A673 (cell line): Measurements from ENCODE around the gene BCAR3. TPM values are rescaled to one million over a fixed set of nuclear protein-coding genes. Genes with fewer than 3 reads are reported as not detected.

Experiments used
- BruUV-seq: library from RNA; stranded (reverse); fragments of 400-500 nt; replicated peaks from 2 replicates; lab custom pipeline; 2021; lab: Mats Ljungman, UMichigan
- CTCF ChIA-PET: fragments of 300-600 bp; sonication (Branson Sonifier 250); formaldehyde crosslinking; loops from one replicate; lab custom pipeline; 2022; ENCODE audit warnings: antibody characterized with exemption; lab: Charles Lee
- POLR2A ChIA-PET: fragments of 300-600 bp; sonication (Branson Sonifier 250); formaldehyde crosslinking; loops from one replicate; lab custom pipeline; 2022; ENCODE audit warnings: antibody characterized with exemption; ENCODE audit not compliant: low non-redundant PET; lab: Charles Lee
- DNase-seq: peaks from one replicate; pipeline ENCODE4 v3.0.0-alpha.2; 2015; ENCODE audit warnings: low spot score
- H3K27ac ChIP-seq: fragments of 200-600 bp; sonication (generic); 2 replicates; pipeline ENCODE4 v1.5.1; 2016; ENCODE audit warnings: mixed run types, low read depth, mild to moderate bottlenecking, mixed read lengths, antibody characterized with exemption, low read length; ENCODE audit not compliant: poor library complexity, severe bottlenecking
- H3K27me3 ChIP-seq: fragments of 200-600 bp; sonication (generic); replicated peaks from 2 replicates; pipeline ENCODE4 v1.6.1; 2017; ENCODE audit warnings: mixed run types, low read depth, mild to moderate bottlenecking, mixed read lengths, antibody characterized with exemption, low read length; ENCODE audit not compliant: insufficient read depth, poor library complexity
- H3K36me3 ChIP-seq: fragments of 200-600 bp; sonication (generic); 2 replicates; pipeline ENCODE4 v1.6.1; 2016; ENCODE audit warnings: mixed run types, mild to moderate bottlenecking, mixed read lengths, antibody characterized with exemption, low read length; ENCODE audit not compliant: insufficient read depth, poor library complexity, severe bottlenecking
- H3K4me1 ChIP-seq: fragments of 200-600 bp; sonication (generic); 2 replicates; pipeline ENCODE4 v1.6.1; 2017; ENCODE audit warnings: mixed run types, mild to moderate bottlenecking, mixed read lengths, antibody characterized with exemption, low read length; ENCODE audit not compliant: insufficient read depth, poor library complexity, severe bottlenecking
- H3K4me3 ChIP-seq: fragments of 200-600 bp; sonication (generic); 2 replicates; pipeline ENCODE4 v1.5.1; 2016; ENCODE audit warnings: low read depth, mixed run types, mild to moderate bottlenecking, mixed read lengths, low read length; ENCODE audit not compliant: poor library complexity, severe bottlenecking
- H3K9me3 ChIP-seq: fragments of 200-600 bp; sonication (generic); 2 replicates; pipeline ENCODE4 v1.6.1; 2016; ENCODE audit warnings: mixed run types, low read depth, mild to moderate bottlenecking, mixed read lengths, antibody characterized with exemption, low read length; ENCODE audit not compliant: poor library complexity, severe bottlenecking
- EZH2 ChIP-seq: fragments of 200-600 bp; sonication (generic); IDR thresholded peaks from 2 replicates; pipeline ENCODE4 v1.6.1; 2017; ENCODE audit warnings: borderline replicate concordance, low read depth, mild to moderate bottlenecking, mixed read lengths, antibody characterized with exemption, low read length; ENCODE audit not compliant: poor library complexity, severe bottlenecking
- intact Hi-C: fragments of 100-400 bp; cut with micrococcal nuclease; formaldehyde crosslinking; loops from one replicate; pipeline ENCODE4 v1.10.0; 2022; ENCODE audit not compliant: unreplicated experiment
- total RNA-seq: library from RNA; stranded (reverse); gene quantifications from 2 replicates; pipeline ENCODE4 v1.2.3, GENCODE V29; 2021
- TF ChIP-seq, protein P1 (sequence below): fragments of 300-800, 200-600 bp; sonication (generic); conservative IDR thresholded peaks from 2 replicates; pipeline ENCODE4 v1.5.1; 2017; ENCODE audit warnings: low read depth, mild to moderate bottlenecking, antibody characterized with exemption, low read length, moderate library complexity, mixed read lengths

The BCAR3 gene
- total RNA-seq, 1 experiment from 2014 or later: 0.90 TPM

DNA sequence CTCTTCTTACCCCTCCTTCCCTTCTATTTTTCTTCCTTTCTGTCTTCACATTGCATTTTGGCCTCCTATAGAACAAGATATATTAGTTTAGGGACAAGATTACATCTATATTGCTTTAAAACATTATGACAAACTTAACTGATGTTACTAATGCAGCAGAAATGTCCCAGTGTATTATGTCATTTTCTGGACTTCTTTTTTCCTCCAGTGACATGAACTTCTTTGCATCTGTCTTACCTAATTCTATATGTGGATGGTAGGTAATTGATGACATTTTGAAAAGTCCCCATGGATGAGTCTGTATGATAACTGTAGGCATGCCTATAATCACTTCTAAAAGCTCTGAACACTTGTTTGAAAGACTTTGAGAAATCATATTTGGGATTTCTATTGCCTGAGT lies 144.2 kb downstream of the BCAR3 start:
- Histone ChIP-seq H3K36me3 (peaks cover 7% of the 10 kb centered on the region), H3K27me3 (no peaks in the 10 kb centered on the region), H3K4me3 (no peak overlapping the region), H3K4me1 (peaks cover 15% of the 10 kb centered on the region), H3K9me3 (no peaks in the 10 kb centered on the region), H3K27ac (no peak overlapping the region)
- ChIA-PET CTCF (no interaction called here), POLR2A (no interaction called here)
- intact Hi-C loops: no loop called here
- no peak for TF ChIP-seq EZH2
- TF ChIP-seq, protein P1, sequence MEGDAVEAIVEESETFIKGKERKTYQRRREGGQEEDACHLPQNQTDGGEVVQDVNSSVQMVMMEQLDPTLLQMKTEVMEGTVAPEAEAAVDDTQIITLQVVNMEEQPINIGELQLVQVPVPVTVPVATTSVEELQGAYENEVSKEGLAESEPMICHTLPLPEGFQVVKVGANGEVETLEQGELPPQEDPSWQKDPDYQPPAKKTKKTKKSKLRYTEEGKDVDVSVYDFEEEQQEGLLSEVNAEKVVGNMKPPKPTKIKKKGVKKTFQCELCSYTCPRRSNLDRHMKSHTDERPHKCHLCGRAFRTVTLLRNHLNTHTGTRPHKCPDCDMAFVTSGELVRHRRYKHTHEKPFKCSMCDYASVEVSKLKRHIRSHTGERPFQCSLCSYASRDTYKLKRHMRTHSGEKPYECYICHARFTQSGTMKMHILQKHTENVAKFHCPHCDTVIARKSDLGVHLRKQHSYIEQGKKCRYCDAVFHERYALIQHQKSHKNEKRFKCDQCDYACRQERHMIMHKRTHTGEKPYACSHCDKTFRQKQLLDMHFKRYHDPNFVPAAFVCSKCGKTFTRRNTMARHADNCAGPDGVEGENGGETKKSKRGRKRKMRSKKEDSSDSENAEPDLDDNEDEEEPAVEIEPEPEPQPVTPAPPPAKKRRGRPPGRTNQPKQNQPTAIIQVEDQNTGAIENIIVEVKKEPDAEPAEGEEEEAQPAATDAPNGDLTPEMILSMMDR: no peak
- no TSS peak for BruUV-seq
- no peak for DNase-seq

DNA sequence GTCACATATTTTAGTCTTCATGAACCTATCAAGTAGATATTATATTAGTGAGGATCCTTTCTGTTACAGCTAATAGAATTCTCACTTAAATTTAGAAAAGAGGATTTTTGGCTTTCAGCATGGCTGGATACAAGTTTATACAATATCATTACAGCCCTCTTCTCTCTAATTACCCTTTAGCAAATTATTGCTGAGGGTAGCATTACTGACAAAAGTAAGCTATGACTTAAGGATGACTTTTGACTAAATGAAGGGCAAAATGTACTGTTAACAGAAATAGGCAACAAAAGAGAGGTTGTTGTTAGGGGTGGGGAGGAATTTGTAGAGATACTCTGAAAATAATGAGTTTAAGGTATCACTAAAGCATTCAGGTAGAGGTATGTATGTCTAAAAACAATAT lies 148.0 kb downstream of the BCAR3 start:
- ChIA-PET POLR2A (no interaction called here), CTCF (no interaction called here)
- peaks cover 17% of the 10 kb centered on the region for H3K36me3 ChIP-seq

GRCh38 chr1:93532780-93533378 lies 148.8 kb downstream of the BCAR3 start:
- CTCF ChIA-PET: no interaction called here
- POLR2A ChIA-PET: no interaction called here
- intact Hi-C loops: no loop called here
- Histone ChIP-seq H3K27ac (no peak overlapping the region), H3K4me1 (no peaks in the 10 kb centered on the region), H3K27me3 (no peaks in the 10 kb centered on the region), H3K9me3 (no peaks in the 10 kb centered on the region), H3K36me3 (peaks cover 17% of the 10 kb centered on the region), H3K4me3 (no peak overlapping the region)
- no peak for TF ChIP-seq EZH2
- TF ChIP-seq, protein P1: no peak
- BruUV-seq: no TSS peak
- DNase-seq: no peak

More for the DNA sequence above, 148.0 kb downstream of the BCAR3 start:
- H3K4me1 ChIP-seq: no peaks in the 10 kb centered on the region
- H3K27me3 ChIP-seq: no peaks in the 10 kb centered on the region
- H3K27ac ChIP-seq: no peak overlapping the region
- H3K9me3 ChIP-seq: no peaks in the 10 kb centered on the region
- H3K4me3 ChIP-seq: no peak overlapping the region
- BruUV-seq: no TSS peak
- DNase-seq: no peak
- intact Hi-C loops: no loop called here
- no peak for TF ChIP-seq EZH2
- TF ChIP-seq, protein P1: no peak
